Liver (tissue), 9 donors: ENCODE data around the gene C1R. TPM values are rescaled to one million over a fixed set of nuclear protein-coding genes. Genes with fewer than 3 reads are reported as not detected.

Experiments
- DNase-seq: peaks from one replicate; pipeline ENCODE4 v3.0.0-alpha.2; 2017; ENCODE audit warnings: low spot score
- H3K27ac ChIP-seq, 2 donors: one replicate each; pipeline ENCODE4 v1.7.0; 2013; ENCODE audit warnings: inconsistent platforms in 2 of 2, low read length in 2 of 2, control low read depth in 1 of 2, low read depth in 1 of 2, mild to moderate bottlenecking in 1 of 2
- H3K27me3 ChIP-seq, 4 donors: one replicate each; pipeline versions ENCODE4 v1.6.1 to v1.7.0; 2013; ENCODE audit warnings: low read length in 3 of 4, inconsistent platforms in 1 of 4, mild to moderate bottlenecking in 1 of 4, moderate library complexity in 1 of 4; ENCODE audit not compliant: control insufficient read depth in 4 of 4, insufficient read depth in 4 of 4
- H3K36me3 ChIP-seq, 4 donors: one replicate each; pipeline versions ENCODE4 v1.6.1 to v1.7.0; 2013; ENCODE audit warnings: low read length in 3 of 4, mild to moderate bottlenecking in 3 of 4, low read depth in 1 of 4, moderate library complexity in 1 of 4; ENCODE audit not compliant: control insufficient read depth in 4 of 4, insufficient read depth in 3 of 4
- H3K4me1 ChIP-seq, 4 donors: one replicate each; pipeline versions ENCODE4 v1.6.1 to v1.7.0; 2013; ENCODE audit warnings: low read length in 3 of 4, mild to moderate bottlenecking in 3 of 4, moderate library complexity in 1 of 4; ENCODE audit not compliant: control insufficient read depth in 4 of 4, insufficient read depth in 4 of 4
- H3K4me3 ChIP-seq, 3 donors: one replicate each; pipeline versions ENCODE4 v1.6.1 to v1.7.0; 2013; ENCODE audit warnings: low read length in 3 of 3, control low read depth in 1 of 3, low read depth in 1 of 3, mild to moderate bottlenecking in 1 of 3
- H3K9ac ChIP-seq, 2 donors: one replicate each; pipeline ENCODE4 v1.7.0; 2013; ENCODE audit warnings: low read length in 2 of 2, mild to moderate bottlenecking in 2 of 2, moderate library complexity in 2 of 2, control low read depth in 1 of 2, low read depth in 1 of 2
- H3K9me3 ChIP-seq, 4 donors: one replicate each; pipeline versions ENCODE4 v1.6.1 to v1.7.0; 2013; ENCODE audit warnings: low read length in 3 of 4; ENCODE audit not compliant: control insufficient read depth in 4 of 4
- ATF3 ChIP-seq: IDR thresholded peaks from 2 replicates; pipeline ENCODE4 v1.6.1; 2016; ENCODE audit warnings: antibody characterized with exemption
- EGR1 ChIP-seq, 2 donors: IDR thresholded peaks; 2 replicates each; pipeline ENCODE4 v1.6.1; 2016 to 2018; ENCODE audit warnings: antibody characterized with exemption in 2 of 2, low read depth in 2 of 2
- FOXA1 ChIP-seq: IDR thresholded peaks from 2 replicates; pipeline ENCODE4 v1.6.1; 2016; ENCODE audit warnings: antibody characterized with exemption
- FOXA2 ChIP-seq: IDR thresholded peaks from 2 replicates; pipeline ENCODE4 v1.6.1; 2016; ENCODE audit warnings: antibody characterized with exemption
- GABPA ChIP-seq, 2 donors: IDR thresholded peaks in 1 of 2; conservative IDR thresholded peaks in 1 of 2; 2 replicates each; pipeline ENCODE4 v1.6.1; 2016; ENCODE audit warnings: antibody characterized with exemption in 2 of 2, mild to moderate bottlenecking in 1 of 2, moderate library complexity in 1 of 2
- HNF4G ChIP-seq: IDR thresholded peaks from 2 replicates; pipeline ENCODE4 v1.6.1; 2016; ENCODE audit warnings: antibody characterized with exemption
- JUND ChIP-seq, 2 donors: IDR thresholded peaks; 2 replicates each; pipeline ENCODE4 v1.6.1; 2016; ENCODE audit warnings: antibody characterized with exemption in 2 of 2
- MAX ChIP-seq: IDR thresholded peaks from 2 replicates; pipeline ENCODE4 v1.6.1; 2016; ENCODE audit warnings: antibody characterized with exemption
- NR2F2 ChIP-seq: IDR thresholded peaks from 2 replicates; pipeline ENCODE4 v1.6.1; 2016; ENCODE audit warnings: antibody characterized with exemption
- RAD21 ChIP-seq, 2 donors: IDR thresholded peaks; 2 replicates each; pipeline ENCODE4 v1.6.1; 2016; ENCODE audit warnings: antibody characterized with exemption in 2 of 2, mild to moderate bottlenecking in 2 of 2
- RXRA ChIP-seq, 2 donors: IDR thresholded peaks; 2 replicates each; pipeline ENCODE4 v1.6.1; 2017 to 2018; ENCODE audit warnings: antibody characterized with exemption in 2 of 2, mild to moderate bottlenecking in 1 of 2
- YY1 ChIP-seq: IDR thresholded peaks from 2 replicates; pipeline ENCODE4 v1.6.1; 2016; ENCODE audit warnings: antibody characterized with exemption, mild to moderate bottlenecking
- ZBTB33 ChIP-seq: IDR thresholded peaks from 2 replicates; pipeline ENCODE4 v1.6.1; 2016; ENCODE audit warnings: antibody characterized with exemption
- WGBS: extraction: QIAGEN DNeasy Blood & Tissue Kit; methylation state at CpG from one replicate; pipeline ENCODE4 v1.1.7; 2013; 5-methylcytosine and 5-hydroxymethylcytosine counted together
- polyA plus RNA-seq, 2 donors: library from polyadenylated mRNA; stranded (reverse) in 1 of 2; unstranded in 1 of 2; fragments of 200-250 nt in 1 of 2; fragments of >200 nt in 1 of 2; fragmentation: Nextera tagmentation in 1 of 2; extraction: Ambion mirVana in 1 of 2; gene quantifications; one replicate each; pipeline versions ENCODE4 v1.2.1 to v1.2.3, GENCODE V29; 2013 to 2015
- total RNA-seq, 2 donors: library from RNA; depleted of rRNA; stranded (reverse); fragments of >200 nt; gene quantifications; one replicate each; pipeline ENCODE4 v1.2.3, GENCODE V29; 2014
- TF ChIP-seq, protein P1 (sequence below): fragments of 150-350 bp; IDR thresholded peaks from 2 replicates; pipeline ENCODE4 v1.5.1; 2017; ENCODE audit warnings: improper control_type of control experiment, low read depth, low read length; ENCODE audit not compliant: missing input control
- donor health status: healthy.
- donor health status: healthy.
- donor health status: healthy.
- donor health status: healthy.
- donor health status: healthy.

The C1R gene
- total and polyA plus RNA-seq, 4 donors = 211 to 1,822 (median 1,153) TPM

- Histone ChIP-seq H3K4me1 (peaks cover 23 to 91% (median 78%) of the 10 kb centered on the region in 4 donors), H3K9me3 (no peaks in the 10 kb centered on the region), H3K4me3 (no peak overlapping the region), H3K9ac (peak overlapping the region in 1 of 2 donors; percentile 17), H3K27ac (peak overlapping the region in 1 of 2 donors; percentile 13), H3K27me3 (no peaks in the 10 kb centered on the region), H3K36me3 (peaks cover 10 to 56% (median 41%) of the 10 kb centered on the region in 4 donors)
- 92% methylated on average over 6 of the region's 6 CpGs for WGBS
- DNase-seq = no peak
- TF ChIP-seq, protein P1, sequence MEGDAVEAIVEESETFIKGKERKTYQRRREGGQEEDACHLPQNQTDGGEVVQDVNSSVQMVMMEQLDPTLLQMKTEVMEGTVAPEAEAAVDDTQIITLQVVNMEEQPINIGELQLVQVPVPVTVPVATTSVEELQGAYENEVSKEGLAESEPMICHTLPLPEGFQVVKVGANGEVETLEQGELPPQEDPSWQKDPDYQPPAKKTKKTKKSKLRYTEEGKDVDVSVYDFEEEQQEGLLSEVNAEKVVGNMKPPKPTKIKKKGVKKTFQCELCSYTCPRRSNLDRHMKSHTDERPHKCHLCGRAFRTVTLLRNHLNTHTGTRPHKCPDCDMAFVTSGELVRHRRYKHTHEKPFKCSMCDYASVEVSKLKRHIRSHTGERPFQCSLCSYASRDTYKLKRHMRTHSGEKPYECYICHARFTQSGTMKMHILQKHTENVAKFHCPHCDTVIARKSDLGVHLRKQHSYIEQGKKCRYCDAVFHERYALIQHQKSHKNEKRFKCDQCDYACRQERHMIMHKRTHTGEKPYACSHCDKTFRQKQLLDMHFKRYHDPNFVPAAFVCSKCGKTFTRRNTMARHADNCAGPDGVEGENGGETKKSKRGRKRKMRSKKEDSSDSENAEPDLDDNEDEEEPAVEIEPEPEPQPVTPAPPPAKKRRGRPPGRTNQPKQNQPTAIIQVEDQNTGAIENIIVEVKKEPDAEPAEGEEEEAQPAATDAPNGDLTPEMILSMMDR = no peak
- TF ChIP-seq FOXA2 = no peak
- no peak for TF ChIP-seq ATF3
- TF ChIP-seq JUND (IDR thresholded peaks at IDR 0.05) = no peak
- TF ChIP-seq EGR1 (IDR thresholded peaks at IDR 0.05; ENCODE audit: low read depth in 2 of 2) = no peak
- no peak for TF ChIP-seq NR2F2
- no peak for TF ChIP-seq YY1
- no peak for TF ChIP-seq FOXA1
- TF ChIP-seq ZBTB33 = no peak
- TF ChIP-seq RXRA (IDR thresholded peaks at IDR 0.05) = no peak
- no peak for TF ChIP-seq GABPA (IDR thresholded peaks at IDR 0.05 in 1 of 2, conservative IDR thresholded peaks at IDR 0.05 in 1 of 2)
- TF ChIP-seq RAD21 (IDR thresholded peaks at IDR 0.05) = no peak
- no peak for TF ChIP-seq HNF4G
Measured at GRCh38 chr12:7069386-7069785, 22.9 kb downstream of the C1R start.

GRCh38 chr12:7068994-7069346 is 23.3 kb downstream of the C1R start:
- peak in 1 of 2 donors; percentile 14 for TF ChIP-seq GABPA (IDR thresholded peaks at IDR 0.05 in 1 of 2, conservative IDR thresholded peaks at IDR 0.05 in 1 of 2)
- TF ChIP-seq MAX = no peak
- no peak for TF ChIP-seq YY1
- Histone ChIP-seq H3K36me3 (peaks cover 10 to 59% (median 41%) of the 10 kb centered on the region in 4 donors), H3K9me3 (no peaks in the 10 kb centered on the region), H3K9ac (no peak overlapping the region), H3K4me1 (peaks cover 24 to 95% (median 82%) of the 10 kb centered on the region in 4 donors), H3K4me3 (no peak overlapping the region), H3K27me3 (no peaks in the 10 kb centered on the region), H3K27ac (peak overlapping the region; percentile 13 to 53)
- WGBS = 30% methylated on average over 2 of the region's 2 CpGs
- no peak for DNase-seq
